ENCODE results near the gene RSRC1.

GRCh38 chr3:158522221-158523136 lies 412.6 kb downstream of the RSRC1 start:
- TF ChIP-seq POLR2A (IDR thresholded peaks at IDR 0.05) (no peak), CTCF (IDR thresholded peaks at IDR 0.05 in 4 of 5, conservative IDR thresholded peaks at IDR 0.05 in 1 of 5) (no peak)

All from gastrocnemius medialis (tissue), 4 donors.